ENCODE measurements around the gene MAP3K13.

DNA sequence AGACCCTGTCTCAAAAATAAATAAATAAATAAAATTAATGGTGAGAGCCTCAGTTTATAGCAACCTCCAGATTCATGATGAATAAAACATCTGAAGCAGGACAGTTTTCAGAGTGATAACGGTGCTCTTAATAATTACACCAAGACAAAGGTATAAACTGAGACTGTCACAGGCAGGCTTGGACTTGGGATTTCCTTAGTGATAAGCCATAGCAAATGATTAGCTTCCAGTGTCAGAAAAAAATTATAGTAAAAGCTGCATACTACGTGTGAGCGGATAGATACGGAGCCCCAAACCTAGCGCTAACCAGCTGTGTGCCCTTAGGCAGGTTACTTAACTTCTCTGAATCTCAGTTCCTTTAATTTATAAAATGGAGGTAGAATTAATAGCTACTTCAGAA lies 167.9 kb downstream of the MAP3K13 start:
- TF ChIP-seq, protein P1, sequence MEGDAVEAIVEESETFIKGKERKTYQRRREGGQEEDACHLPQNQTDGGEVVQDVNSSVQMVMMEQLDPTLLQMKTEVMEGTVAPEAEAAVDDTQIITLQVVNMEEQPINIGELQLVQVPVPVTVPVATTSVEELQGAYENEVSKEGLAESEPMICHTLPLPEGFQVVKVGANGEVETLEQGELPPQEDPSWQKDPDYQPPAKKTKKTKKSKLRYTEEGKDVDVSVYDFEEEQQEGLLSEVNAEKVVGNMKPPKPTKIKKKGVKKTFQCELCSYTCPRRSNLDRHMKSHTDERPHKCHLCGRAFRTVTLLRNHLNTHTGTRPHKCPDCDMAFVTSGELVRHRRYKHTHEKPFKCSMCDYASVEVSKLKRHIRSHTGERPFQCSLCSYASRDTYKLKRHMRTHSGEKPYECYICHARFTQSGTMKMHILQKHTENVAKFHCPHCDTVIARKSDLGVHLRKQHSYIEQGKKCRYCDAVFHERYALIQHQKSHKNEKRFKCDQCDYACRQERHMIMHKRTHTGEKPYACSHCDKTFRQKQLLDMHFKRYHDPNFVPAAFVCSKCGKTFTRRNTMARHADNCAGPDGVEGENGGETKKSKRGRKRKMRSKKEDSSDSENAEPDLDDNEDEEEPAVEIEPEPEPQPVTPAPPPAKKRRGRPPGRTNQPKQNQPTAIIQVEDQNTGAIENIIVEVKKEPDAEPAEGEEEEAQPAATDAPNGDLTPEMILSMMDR (IDR thresholded peaks at IDR 0.05), result no peak
- TF ChIP-seq POLR2A (IDR thresholded peaks at IDR 0.05), result no peak

Measured in testis (tissue), 2 donors.